ENCODE data around the gene CACNA1S.

The CACNA1S gene

DNA sequence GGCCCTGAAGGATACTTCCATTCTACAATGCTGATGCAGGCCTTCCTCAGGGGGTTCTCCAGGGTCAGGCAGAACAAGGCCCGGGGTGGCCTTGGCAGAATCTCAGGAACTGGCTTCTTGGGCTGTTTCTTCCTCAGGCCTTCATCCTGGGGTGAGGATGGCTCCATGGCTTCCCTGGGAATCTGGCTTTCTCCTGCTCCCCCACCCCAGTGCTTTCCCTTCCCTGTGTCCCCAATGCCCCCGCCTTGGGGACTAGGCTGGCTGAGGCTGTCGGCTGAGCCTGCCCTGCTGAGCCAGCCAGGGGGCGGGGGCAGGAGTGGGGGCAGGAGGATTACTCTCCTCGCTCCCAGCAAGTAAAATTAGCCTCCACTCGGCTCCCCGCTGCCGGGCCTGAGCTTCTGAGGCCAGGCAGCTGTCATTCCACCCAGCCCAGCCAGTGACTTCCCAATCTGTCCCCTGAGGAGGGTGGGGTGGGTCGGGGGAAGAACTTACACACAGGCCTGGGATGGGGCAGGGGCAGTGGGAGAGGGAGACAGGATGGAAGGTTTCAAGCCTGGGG lies at the start of gene CACNA1S:
Gene CACNA1S (minus strand): TSS at position 254 of the 559 bp plus-strand sequence. CDS start 87 bp downstream, at position 167.
- no peak for DNase-seq (ENCODE audit: low read depth)

DNA sequence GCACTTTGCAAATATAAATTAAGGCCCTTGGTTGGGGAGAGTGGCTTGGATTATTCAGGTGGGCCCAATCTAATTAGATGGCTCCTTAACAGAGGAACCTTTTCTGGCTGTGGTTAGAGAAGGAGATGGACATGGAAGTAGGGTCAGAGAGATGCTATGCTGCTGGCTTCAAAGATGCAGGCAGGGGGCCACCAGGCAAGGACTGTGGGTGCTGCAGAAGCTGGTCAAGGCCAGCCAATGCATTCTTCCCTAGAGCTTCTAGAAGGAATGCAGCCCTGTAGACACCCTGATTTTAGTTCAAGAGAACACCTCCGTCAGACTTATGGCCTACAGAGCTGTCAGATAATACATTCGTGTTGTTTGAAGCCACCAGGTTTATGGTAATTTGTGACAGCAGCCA lies 45.7 kb upstream of the CACNA1S start:
- no peak for DNase-seq (ENCODE audit: low read depth)

DNA sequence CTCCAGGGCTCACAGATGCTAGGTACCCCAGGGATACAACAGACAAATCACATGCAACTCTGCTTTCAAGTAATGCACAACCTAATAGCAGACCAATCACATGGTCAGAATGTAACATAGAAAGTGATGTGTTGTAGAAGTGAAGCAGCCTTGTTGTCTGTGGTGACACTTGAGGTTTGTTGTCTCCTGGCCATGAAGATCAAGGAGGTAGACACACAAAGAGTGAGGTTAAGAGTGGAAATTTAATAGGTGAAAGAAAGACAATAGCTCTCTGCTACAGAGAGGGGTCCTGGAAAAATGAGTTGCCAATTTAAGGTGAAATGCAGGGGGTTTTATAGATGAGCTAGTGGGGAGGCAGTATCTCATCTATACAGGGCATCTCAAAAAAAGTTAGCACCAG lies 44.6 kb upstream of the CACNA1S start:
- DNase-seq (ENCODE audit: low read depth) = no peak

DNA sequence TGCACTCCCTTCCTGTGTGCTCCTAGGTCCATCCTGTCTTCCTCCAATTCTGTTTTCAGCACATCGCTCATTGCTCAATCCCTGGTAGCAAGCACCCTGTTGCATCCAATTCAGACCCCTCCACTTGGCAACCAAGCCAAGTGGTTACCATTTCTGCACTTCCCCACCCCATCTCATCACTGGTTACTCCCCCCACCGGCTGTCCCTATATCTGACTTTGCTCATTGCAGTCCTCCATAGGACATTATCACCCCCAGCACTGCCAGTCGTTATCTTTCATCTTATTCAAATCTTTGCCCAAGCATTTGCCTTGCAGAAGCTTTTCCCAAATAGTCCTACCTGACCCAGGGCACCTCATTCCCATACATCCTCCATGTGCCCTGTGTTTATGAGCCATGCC lies 44.1 kb upstream of the CACNA1S start:
- DNase-seq (ENCODE audit: low read depth) = no peak

DNA sequence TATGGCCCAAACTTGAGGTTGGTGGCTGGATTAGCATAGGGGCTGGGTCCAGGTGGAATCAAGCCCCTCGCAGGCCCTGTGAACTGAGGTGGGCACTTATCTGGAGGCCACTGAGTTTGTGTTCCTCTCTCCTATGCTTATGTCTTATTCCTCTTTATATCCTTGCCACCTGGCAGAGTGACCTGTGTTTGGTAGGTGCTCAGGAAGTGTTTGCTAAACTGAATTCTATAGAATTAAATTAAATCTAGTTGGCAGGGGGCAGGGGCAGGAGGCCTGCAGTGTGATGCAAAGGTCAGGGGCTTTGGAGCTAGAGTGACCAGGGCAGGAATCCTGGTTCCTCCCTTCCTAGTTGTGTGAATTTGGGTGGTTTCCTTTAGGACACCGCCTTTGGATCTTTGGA lies 43.1 kb upstream of the CACNA1S start:
- no peak for DNase-seq (ENCODE audit: low read depth)

DNA sequence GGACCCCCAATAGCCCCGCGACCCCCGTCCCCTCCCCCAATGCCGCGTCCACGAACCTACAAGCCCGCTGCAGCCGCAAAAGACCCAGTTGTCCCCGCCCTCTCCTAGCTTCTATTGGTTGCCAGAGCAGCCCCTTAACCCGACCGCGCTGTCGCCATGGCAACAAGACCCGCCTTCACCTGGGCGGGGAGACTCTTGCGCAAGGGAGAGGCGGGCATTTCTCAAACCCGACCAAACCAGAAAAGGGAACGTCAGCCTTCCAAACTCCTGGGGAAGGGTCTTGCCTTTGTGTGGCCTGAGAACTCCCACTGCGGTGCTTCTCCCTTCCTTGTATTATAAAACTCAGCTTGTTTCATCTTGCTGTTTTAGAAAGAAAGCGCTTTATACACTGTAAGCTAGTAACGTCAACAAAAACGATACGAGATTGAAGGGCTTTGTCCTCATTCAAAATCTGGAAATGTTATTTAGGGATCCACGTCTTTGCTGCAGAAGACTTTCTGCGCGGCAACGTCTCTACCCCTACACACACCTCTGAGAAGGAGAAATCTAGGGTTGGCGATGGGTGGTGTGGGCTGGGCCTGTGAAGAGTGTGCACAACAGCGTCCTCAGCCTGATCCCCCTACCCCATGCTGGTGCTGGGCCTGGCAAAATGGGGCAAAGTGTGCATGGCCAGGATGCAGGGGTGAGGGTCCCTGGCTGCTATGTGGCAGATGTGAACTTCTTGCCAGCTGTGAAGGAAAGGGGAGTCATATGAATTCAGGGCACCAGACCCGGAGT lies 42.4 kb upstream of the CACNA1S start, which contains the start of gene TMEM9:
Gene TMEM9 (minus strand): TSS at position 86 of the 777 bp plus-strand sequence. CDS start 551 bp downstream, outside the sequence.
- peak; percentile 97 for DNase-seq (ENCODE audit: low read depth)

DNA sequence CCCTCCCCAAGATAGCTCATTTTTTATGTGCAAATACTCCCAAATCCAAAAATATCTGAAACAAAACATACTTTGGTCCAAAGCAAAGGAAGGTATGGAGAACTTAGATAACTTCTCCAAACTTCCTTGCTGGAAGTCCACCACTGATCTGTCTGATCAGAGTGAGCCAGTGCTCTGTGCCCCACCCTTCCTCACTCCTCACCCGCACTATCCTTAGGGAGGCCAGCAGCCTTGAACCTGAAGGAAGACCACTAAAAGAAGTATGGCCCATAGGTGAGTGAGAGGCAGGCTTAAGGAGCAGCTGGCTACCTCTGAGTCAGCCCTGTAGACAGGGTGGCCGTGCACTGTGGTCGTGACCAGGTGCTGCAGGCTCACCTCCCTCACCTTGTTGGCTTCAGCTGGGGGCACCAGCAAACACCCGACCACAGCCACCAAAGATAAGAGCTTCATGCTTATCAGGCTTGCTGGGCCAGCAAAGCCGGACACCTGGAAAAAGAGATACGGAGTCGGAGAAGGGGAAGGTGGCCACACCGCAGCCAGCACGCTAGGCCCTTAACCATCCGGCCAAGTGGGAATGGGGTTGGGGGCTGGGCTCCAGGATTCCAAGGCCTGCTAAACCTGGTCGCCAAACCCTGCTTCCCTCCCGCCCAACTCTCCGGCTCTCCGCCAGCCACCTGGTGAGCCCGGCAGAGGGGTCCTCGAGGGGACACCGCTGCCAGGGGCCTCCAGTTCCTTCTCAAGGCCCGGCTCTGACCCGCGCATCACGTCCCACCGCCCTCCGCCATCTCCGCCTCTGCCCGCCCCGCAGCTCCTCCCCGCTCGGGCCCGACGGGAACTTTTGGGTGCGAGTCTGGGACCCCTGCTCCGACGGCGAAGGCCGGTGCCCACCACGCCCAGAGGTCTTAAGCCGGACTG lies 41.5 kb upstream of the CACNA1S start:
- DNase-seq (ENCODE audit: low read depth) = no peak

DNA sequence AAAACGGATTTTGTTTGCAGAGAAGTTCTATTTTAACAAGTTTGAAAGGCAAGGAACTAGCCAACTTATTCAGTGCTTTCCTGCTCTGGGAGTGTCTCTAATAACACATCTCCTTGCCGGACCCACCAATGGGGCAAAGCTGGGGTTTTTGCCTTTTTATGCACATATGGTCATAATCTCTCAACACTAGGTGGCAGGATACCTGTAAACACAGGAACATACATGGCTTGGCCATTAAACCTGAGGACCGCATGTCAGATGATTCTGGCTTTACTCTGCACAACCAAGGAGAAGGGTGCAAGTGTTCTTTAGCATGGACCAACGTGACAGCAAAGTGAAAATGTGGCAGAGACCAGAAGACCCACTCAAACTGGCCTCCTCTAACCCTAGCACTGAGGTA lies 37.2 kb upstream of the CACNA1S start:
- DNase-seq (ENCODE audit: low read depth) = no peak

DNA sequence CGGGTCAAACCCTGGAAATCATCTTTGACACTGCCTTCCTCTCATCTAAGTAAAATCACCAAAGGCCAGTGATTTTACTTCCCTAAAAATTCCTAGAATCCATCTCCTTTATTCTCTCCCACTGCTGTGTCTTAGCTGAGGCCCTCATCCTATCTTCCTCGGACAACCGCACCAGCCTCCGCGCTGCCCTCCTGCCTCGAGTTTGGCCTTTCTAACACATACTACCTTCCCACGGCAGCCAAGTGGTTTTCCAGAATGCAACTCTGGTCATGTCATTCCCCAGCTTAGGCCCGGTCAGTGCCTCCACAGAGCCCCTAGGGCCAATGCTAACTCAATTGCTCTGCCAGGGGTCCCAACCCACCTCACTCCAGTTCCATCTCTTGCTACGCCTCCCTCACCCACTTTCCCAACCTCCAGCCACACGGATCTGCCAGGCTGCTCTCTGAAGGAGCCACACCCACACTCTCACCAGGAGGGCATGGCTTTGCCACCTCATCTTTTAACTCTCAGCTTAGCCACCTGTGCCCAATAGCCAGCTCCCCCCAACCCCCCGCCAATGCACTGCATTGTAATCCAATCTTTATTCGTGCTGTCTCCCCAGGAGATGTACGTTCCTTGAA lies 35.3 kb upstream of the CACNA1S start:
- no peak for DNase-seq (ENCODE audit: low read depth)

DNA sequence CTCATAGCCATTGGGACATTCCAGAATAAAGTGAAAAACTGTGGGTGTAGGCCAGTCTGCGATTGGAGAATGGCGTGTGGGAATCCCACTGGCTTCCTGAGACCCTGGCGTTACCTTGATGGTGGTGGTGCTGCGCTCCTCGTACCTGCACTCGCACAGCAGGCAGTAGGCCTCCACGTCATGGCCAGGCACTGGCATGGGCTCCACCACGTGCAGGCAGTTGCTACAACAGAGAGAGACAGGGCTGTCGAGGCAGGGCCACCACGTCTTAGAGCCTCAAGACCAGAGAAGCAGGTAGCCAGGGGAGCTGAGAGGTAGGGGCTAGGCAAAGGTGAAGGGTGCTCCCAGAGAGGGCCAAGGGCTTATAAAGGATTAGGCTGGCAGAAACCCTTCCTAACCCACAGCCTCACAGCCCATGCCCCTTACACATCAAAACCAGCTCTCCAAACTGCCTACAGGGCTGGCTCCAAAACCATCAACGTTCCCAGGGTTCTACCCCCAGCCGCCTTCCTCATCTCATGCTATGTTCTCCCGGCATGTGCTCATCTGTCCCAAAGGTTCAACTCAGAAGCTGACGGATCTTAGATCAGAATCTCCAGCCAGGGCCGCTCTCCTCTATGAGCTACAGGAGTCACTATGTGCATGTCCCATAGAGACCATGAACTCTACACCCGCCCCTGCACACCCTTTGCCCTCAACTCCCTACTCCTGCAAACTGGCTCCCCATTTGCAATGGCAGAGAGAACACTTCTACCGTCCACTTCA lies 34.6 kb upstream of the CACNA1S start:
- no peak for DNase-seq (ENCODE audit: low read depth)

DNA sequence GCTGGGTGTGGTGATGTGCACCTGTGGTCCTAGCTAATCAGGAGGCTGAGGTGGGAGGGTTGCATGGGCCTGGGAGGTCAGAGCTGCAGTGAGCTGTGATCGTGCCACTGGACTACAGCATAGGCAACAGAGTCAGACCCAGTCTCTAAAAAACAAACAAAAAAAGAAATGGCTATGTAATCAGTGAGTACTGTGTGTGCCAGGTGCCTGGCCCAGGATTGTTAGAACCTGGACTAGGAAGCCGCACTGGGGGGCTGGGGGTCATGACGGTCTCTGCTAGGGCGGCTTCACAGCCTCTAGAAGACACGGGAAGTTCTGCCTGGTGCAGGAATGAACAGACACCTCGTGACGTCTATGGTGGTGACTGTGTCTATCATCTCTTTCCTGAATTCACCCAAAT lies 33.6 kb upstream of the CACNA1S start:
- DNase-seq (ENCODE audit: low read depth) = no peak

DNA sequence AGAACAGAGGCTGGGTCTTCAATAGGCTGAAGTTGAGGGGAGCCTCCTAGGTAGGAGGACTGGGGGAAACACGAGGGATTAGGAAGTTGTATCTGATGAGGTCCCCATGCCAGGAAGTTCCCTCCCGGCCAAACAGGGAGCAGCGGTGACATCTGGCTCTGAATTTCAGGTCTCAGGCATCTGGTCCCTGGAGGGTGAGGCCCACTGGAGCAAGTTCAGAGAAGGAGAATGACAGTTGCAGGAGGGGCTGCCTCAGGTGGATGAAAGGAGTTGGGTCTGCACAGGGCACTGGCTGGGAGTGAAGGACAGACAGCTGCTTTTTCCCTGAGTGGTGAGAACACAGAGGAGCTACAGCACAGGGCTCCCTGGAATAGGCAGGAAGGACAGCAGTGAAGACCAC lies 32.9 kb upstream of the CACNA1S start:
- DNase-seq (ENCODE audit: low read depth) = no peak

DNA sequence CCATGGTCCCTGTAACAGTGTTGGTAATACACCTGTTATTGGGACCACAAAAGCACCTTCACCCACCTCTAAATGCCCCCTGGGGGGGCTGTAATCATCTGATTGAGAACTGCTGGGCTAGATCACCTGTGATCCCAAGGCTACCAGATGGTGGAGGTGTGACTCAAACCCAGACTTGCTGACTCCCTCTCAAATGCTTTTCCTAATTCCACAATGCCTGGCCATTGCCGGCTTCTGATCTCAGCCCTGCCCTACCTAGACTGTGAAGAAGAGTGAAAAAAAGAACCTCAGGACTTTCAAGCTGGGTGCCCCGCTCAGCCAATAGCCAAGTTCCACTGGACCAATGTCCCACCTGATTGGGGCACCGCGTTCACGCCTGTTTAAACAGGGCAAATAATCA lies 32.5 kb upstream of the CACNA1S start:
- no peak for DNase-seq (ENCODE audit: low read depth)

DNA sequence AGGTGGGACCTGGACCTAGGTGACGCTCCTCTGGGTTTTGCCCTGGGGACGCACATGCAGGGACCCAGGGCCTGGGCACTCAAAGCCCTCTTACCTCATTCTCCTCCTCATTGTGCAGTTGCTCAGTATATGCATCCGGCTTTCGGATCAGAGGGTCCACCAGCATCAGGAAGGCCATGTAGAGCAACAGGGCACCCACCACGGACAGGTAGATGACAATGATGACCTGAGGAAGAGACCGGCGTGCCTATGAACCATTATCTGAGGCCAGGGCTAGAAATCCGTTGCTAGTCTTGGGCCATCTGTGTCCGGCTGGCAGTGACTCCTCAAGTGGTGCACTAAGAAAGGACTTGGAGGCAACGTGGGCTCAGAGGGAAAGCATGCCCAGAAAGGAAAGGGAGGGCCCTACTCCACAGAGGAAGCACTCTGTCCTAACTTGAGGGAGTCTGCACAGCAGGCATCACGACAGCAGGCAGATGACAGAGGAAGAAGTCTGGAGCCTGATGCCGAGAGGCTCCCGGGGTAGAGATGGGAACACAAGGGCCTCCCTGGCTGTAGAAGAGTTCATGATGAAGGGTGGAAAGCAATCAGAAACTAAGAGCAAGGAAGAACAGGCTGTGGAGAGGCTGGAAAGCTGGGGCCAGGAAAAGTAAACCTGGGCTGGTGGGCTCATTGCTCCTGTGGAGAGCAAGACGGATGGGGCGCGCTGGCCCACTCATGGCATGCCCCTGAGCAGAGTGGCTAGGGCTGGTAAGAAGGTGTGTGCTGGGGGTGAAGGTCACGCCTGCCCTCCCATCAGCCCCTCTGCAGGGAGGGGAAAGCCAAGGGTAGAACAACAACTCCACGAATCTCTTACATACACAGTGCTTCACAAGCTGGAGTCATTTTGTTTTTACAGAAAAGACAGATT lies 31.8 kb upstream of the CACNA1S start:
- no peak for DNase-seq (ENCODE audit: low read depth)

DNA sequence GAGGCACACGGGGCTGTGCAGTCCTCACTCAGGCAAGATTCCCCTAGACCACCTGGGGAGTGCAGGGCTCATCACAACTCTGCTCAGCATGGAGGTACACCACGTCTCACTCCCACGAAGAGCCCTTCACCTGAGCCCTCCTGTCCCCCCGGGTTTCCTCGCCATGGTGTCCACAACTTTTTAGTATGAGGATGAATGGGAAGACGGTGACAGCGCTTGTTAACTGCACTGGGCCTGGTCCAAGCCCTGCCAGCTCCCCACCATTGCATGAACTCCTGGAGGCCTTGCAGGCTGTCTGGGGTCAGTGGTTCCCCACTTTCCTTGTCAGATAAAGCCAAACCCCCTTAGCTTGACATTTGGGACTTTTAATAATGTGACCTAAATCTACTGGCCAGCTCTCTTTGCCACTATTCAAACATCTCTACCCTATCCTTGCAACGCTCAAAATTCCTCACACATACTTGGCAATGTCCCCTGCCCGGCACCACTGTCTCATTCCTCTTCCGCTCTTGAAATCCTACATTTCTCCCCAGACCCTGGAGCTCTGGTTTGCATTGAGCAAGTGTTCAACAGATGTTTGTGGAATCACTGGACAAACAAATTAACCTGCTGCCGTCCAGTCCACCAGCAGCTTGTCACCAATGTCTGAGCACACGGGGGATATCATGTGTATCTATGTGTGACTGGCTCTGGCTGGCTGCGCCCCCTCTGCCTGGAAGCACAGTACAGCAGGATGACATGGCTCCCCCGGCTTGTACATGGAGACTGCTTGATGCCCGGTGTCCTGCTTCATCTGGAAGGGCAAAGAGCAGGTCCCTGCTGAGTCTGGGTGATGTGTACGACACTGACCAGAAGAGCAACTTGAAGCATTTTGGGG lies 30.9 kb upstream of the CACNA1S start:
- no peak for DNase-seq (ENCODE audit: low read depth)

DNA sequence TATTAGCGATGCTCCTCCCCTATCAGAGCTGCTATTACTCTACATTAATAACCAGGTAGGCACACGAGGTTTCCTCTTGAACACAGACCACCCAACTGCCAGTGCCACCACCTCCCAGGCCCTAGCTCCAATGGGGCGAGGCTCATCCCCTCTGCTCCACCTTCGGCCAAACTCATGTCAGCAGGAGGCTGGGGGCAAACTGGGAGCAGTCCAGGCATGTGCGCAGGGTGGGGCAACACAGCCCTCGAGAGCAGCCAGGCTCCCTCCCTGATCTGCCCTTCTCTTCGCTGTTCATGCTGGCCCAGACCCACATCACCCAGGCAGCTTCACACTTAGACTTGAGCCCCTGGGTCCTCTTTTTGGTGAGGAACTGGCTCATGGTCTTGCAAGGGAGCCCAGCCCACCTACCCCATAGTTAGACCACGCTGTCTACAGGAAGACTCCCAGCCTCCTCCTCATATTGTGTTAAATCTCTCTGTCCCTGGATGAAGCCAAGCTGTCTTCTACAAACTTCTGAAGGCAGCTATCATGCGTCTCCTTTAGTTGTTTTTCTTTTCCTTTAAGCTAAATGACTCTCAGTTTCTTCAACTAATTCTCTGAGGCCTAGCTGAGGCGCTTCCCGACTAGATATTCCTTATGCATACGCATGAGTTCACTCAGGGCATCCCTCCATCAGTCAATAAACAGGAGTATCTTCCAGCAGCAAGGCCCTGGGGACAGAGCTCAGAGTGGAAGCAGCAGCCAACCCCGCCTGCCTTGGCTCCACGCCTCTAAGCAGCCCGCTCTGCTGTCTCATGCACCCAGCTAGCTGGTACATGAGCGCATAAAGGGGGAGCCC lies 30.0 kb upstream of the CACNA1S start:
- no peak for DNase-seq (ENCODE audit: low read depth)

DNA sequence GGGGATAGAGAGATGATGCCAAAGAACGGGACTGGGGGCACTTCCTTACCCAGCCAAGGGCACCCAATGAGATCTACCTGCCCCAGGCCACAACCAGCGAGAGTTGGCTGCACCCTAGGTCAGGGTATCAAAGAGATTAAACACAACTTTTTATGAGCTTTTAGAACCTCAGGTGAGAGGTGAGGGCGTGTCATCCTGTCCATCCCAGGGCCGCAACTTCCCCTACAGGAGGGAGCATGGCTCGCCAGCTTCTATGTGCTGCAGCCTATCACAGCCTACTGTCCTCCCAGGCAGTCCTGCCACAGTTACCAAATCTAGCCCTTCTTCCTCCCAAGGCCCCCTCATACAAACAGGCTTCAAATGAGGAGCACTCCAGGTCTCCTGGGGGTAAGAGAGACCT lies 29.2 kb upstream of the CACNA1S start:
- DNase-seq (ENCODE audit: low read depth) = no peak

DNA sequence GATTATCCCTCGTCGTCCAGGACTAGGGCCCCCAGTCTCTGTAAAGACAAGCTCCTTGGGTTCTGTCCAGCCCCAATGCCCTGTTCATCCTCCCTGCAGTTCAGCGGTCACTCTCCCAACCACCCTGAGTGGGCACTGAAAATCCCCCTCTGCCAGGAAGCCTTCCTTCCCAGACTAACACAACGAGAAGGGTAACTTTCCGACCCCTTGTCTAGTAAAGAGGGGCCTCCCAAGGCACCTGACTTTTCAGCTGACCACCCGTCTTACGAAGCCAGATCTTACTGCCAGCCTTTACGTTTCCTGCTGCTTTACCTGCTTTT lies 28.7 kb upstream of the CACNA1S start:
- DNase-seq (ENCODE audit: low read depth) = no peak
